Germinal center (tissue), 1 donor: ENCODE data around the gene BFSP2.

Experiments
- DNase-seq: peaks from one replicate; pipeline ENCODE4 v3.0.0; 2012; ENCODE audit warnings: mixed read lengths, low spot score

BFSP2 gene, protein sequence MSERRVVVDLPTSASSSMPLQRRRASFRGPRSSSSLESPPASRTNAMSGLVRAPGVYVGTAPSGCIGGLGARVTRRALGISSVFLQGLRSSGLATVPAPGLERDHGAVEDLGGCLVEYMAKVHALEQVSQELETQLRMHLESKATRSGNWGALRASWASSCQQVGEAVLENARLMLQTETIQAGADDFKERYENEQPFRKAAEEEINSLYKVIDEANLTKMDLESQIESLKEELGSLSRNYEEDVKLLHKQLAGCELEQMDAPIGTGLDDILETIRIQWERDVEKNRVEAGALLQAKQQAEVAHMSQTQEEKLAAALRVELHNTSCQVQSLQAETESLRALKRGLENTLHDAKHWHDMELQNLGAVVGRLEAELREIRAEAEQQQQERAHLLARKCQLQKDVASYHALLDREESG

DNA sequence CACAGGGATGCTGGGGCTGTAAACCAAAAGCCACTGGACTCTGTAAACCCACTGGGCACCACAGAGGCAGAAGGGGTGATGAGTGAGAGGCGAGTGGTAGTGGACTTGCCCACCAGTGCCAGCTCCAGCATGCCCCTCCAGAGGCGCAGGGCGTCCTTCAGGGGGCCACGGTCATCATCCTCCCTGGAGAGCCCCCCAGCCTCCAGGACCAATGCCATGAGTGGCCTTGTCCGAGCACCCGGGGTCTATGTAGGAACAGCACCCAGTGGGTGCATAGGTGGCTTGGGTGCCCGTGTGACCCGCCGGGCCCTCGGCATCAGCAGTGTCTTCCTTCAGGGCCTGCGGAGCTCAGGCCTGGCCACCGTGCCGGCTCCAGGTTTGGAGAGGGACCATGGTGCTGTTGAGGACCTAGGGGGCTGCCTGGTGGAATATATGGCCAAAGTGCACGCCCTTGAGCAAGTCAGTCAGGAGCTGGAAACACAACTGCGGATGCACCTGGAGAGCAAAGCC is at the start of gene BFSP2:
TSS of gene BFSP2 (plus strand) at position 51 of the 510 bp plus-strand sequence. CDS start at position 79, 28 bp downstream.
- DNase-seq: no peak

DNA sequence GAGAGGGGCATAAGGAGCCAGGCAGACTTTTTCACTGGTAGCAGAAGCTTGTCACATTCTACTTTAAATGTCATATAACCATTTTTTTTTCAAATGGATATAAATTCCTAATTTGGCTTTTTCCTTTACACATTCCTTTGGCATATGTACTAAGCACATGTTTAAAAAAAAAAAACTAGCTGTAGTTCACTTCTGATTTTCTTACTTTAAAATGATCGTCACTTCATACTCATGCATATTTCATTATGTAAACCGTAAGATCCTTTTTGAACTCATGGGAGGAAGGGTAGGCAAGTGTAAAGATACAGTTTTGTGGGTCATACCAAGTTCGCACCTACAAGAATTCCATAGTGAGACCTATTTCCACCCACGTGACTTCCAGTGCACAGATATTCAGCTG is 45.1 kb upstream of the BFSP2 start:
- no peak for DNase-seq

DNA sequence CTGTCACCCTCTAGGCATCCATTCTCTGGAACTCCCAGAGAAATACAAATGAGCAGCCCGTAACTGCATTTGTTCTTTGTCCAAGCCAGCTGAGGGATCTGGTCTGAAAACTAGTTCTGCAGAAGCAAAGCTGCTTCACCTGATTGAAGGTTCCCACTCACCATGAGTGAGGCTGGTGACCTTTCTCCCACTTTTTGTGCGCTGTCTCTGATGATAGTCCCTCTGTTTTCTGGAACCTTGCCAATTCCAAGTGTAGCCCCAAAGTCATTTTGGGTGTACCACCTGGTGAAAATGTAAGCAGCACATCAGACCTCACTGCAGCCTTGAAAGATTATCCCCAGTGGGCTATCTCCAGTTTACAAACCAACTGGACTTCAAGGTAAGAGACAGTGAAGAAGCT is 39.4 kb upstream of the BFSP2 start:
- no peak for DNase-seq

DNA sequence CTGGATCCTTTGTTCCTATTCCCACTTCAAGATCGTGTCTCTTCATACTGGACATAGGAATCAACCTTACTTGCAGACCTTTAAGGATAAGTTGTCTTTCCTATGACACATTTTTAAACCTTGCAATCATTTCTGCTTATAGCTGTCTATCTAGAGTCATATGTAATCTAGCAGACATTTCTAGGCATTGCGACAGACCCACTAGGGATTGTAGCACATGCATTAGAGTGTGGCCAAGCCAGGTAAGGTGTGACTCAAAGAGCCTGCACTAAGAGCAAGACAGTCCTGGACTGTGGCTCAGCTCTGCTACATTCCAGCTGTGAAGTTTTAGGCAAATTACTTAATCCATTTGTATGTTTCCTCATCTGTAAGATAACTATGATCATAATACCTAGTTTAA is 38.8 kb upstream of the BFSP2 start:
- no peak for DNase-seq

DNA sequence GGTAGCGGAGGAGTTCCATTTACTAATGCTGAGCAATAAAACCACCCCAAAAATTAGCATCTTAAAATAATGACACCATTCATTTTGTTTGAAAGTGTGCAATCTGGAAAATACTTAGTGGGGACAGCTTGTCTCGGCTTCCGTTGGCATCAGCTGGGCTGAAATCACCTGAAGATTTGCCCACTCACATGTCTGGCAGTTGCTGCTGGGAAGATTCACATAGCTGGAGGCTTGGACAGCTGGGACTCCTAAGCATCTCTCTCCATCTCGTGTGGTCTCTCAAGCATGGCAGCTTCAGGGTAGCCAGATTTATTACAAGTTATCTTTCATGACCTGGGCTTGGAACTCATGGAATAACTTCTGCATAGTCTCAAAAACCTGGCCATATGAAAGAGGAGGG is 38.4 kb upstream of the BFSP2 start:
- no peak for DNase-seq

DNA sequence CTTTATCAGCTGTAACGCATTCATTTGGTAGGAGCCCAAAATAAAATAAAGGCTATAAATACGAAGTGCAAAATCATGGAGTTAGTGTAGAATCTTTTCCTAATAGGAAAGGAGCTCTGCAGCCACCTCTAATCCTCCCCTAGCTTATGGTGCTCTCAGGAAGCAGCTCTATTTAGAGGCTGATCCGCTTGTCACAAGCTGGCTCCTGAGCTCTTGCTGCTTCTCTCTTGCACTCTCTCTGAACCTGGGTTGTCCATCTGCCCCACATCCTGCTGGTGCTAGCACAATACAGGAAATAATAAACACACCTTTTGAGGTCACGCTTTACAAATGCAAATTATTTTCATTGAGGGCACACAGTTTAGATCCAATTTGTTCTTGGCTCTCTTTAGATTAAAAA is 37.3 kb upstream of the BFSP2 start:
- DNase-seq: no peak

DNA sequence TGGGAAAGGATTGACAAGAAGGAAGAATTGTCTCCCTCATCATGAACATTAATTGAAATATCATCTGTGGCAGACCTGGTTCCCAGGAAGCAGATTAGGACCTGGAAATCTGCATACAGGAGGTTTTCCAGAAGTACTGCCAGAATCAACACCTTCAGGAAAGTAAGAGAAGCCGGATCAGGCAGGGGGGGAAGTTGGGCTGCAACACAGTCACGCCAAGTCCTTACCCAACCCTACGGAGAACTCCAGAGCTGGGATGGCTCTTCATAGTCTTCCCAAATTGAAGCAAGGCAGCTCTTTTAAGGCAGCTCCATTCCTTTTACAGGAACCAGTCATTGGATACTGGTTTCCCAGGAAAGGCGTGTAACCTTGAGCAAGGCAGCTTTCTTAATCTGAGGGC is 35.2 kb upstream of the BFSP2 start:
- DNase-seq: no peak

DNA sequence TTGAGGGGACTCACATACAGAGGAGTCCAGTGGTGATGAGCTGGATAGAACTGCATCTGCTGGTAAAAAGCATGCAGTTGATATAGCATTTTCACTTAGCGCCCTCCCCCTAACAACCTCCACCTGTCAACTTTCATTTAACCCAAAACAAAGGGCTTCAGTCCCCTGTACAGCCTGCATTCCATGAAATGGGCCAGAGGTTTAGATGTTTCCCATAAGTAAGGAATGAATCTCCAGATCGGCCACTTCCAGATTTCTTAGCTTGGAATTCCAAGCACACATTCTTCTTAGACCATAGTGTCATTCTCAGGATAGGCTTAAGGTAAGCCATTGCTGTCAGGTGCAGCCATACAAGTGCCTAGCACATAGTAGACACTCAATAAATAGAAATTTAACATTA is 32.9 kb upstream of the BFSP2 start:
- no peak for DNase-seq

DNA sequence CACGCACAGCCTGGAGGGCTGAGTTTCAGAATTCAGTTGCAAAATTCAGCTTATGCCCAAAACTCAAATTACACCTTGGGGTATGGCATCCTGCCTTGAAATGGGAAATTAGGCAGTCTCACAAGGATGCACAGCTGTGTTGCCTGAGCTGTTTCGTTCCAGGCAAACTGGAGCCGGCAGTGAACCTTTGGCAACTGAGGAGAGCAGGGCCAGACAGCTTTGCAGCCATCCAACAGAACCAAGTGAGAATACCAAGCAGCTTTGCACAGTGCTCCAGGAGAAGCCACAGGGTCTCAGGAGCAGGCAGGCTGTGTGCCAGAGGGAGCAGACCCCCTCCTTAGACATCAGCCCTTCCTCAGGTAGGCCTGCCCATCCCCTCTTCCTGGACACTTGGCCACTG is 32.5 kb upstream of the BFSP2 start:
- no peak for DNase-seq

DNA sequence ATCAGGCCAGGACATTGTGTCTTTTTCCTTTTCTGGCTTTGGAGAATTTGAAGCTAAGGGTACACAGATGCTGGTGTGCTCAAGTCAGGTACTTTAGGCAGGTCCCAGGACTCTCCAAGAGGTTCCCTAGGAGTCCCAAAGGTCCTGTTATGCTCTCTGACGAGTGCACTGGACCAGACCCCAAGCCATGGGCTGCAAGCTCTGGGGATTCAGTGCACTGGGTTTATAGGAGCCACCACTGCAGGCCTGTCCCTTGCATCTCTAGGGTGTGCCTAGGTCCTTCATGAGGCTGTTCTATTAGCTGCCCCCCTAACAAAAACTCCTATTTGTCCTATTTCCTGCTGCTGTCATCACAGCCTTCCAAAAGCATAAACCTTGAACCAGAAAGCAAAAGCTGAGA is 31.9 kb upstream of the BFSP2 start:
- DNase-seq: no peak

DNA sequence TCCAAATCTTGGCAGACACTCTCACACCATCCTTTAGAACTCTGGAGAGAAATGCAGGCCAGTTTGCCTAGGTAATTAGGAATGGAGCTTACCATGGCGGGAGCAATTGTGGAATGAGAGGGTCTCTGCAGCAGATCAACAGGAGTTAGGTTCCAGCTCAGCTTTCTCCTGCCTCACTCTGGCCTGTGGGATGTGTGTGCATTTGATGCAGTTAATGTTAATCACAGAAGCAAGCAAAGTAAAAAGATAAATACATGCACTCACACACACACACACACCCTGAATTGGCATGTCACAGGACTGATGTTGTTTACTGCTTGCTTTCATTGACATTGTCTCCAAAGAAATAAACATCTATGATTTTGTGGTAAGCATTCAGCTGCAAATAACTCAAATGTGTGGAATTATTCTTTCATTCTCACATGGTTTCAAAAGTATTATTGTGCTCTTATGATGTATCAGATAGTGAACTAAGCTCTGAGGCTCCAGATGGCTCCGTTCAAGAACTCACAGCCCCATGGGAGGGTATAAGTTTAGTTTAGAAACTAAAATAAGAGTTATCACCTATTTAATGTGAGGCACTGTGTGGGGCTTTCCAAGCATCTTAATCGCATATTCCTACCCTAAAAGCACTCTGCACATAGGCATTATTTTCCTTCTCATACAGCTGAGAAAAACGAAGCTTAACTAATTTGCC is 31.3 kb upstream of the BFSP2 start:
- DNase-seq: no peak

DNA sequence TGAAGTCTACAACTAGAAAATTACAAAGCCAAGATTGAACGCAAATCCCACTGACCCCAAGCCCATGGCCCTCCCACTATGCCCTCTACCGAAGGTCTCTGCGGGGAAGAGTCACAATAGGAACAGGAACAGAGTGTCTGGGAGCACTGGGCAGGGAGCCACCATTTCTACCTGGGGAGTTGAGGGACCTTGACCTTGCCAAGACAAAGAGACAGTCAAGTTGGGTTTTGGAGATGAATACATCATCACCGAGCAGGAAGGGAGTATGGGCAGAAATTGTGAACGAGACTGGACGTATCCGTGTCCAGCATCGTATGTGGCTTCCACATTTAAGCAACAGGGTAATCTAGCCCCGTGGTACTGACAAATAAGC is 30.8 kb upstream of the BFSP2 start:
- DNase-seq: no peak

DNA sequence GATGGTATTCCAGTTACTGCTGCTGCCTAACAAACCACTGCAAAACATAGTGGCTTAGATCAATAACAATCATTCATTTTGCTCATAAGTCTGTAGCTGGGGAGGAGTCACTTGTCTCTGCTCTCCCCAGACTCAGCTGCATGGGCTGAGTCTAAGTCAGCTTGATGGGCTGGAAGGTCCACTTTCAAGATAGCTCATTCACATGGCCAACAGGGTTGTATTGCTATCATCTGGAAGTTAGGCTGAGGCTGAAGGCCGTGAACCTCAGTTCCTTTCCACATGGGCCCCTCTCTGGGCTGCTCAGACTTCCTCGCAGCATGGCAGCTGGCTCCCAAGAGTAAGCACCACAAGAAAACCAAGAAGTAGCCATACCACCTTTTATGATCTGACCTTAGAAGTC is 28.7 kb upstream of the BFSP2 start:
- DNase-seq: no peak

DNA sequence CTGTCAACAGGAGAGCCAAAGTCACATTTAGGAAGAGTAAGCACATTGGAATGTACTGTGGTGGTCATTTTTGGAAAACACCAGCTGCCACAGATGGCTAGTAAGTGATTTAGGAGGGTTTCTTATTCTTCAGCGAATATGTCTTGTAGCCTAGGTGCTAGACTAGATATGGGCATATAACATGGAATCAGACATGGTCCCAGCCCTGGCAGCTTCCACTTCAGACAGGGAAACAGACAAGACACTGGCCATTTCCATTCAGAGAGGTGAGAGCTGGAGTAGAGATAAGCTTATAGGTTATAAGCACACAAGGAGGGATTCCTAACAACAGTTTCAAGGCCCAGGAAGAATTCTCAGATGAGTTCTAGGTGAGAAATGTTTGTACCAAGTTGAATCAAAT is 28.2 kb upstream of the BFSP2 start:
- no peak for DNase-seq

DNA sequence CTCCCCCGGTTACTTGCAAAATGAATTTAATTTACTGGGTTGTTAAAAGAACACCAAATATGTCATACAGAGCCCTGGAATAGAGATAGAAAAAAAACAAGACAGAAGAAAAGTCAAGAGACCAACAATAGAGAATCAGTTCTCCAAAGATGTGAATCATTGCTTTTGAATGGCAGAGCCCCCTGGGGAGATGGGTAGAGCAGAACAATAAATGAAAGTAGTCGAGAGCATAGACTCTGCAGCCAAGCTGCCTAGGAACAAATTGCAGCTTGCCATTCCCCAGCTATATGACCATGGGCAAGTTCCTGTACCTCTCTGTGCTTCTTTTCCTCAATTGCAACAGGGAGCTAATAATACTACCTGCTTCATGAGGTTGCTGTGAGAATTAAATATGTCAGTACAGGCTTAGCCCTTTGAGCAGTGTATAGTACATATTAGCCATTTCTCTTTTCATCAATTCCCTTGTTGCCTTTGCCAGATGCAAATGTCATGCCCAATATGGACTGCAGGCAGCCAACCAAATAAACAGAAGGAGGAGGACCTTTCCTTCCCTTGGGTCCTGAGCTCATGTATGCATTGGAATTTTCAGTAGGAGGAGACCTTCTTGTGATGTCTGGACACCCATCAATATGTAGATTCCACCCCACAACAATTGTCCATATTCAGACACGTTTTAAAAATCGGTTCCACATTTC is 25.0 kb upstream of the BFSP2 start:
- no peak for DNase-seq

DNA sequence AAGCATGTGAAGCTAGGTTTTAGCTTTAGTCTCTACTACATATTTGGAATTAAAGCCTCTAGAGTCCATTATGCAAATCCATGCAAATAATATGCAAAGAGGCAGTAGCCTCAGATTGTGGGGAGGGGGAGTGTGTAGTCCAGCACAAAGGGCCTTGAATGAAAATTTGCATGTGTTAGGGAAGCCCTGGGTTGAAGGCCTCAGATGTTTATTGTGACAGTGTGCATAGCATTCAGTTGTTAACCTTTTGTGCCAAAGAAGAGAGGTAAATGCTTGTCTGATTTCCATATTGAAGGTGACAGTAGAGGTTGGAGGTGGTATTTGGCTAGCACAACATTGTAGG is 24.5 kb upstream of the BFSP2 start:
- DNase-seq: no peak

DNA sequence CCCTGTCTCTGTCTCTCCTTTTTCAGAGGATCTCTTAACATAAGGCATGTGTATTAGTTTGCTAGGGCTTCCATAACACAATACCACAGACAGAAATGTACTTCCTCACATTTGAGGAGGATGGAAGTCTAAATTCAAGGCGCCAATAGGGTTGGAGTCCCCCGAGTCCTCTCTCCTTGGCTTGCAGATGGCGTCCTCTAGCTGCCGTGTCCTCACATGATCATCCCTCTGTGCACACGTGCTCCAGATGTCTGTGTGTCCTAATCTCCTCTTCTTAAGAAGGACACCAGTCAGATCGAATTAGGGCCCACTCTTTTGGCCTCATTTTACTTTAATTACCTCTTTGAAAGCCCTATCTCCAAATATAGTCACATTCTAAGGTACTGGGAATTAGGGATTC is 23.0 kb upstream of the BFSP2 start:
- DNase-seq: no peak

DNA sequence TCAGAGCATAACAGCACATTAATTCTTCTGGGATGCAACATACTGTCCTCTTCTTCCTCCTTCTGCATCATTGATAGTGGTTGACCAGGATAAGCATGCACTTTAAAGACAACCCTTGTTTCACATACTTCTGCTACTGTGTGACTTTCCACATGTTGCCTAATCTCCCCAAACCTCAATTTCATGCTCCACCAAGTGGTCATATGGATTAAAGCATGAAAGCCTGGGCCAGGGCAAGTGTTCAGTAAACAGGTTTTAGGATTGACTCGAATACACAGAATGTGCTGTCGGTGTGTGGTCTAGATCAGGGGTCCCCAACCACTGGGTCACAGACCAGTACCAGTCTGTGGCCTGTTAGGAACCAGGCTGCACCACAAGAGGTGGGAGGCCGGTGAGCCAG is 22.5 kb upstream of the BFSP2 start:
- no peak for DNase-seq

DNA sequence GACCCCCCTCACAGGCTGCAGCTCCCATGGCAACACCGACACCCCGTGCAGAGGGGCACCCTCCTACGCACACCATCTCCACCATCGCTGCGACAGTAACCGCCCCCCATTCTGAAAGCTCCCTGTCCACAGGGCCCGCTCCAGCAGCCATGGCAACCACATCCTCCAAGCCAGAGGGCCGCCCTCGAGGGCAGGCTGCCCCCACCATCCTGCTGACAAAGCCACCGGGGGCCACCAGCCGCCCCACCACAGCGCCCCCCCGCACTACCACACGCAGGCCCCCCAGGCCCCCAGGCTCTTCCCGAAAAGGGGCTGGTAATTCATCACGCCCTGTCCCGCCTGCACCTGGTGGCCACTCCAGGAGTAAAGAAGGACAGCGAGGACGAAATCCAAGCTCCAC is 19.9 kb upstream of the BFSP2 start:
- no peak for DNase-seq

DNA sequence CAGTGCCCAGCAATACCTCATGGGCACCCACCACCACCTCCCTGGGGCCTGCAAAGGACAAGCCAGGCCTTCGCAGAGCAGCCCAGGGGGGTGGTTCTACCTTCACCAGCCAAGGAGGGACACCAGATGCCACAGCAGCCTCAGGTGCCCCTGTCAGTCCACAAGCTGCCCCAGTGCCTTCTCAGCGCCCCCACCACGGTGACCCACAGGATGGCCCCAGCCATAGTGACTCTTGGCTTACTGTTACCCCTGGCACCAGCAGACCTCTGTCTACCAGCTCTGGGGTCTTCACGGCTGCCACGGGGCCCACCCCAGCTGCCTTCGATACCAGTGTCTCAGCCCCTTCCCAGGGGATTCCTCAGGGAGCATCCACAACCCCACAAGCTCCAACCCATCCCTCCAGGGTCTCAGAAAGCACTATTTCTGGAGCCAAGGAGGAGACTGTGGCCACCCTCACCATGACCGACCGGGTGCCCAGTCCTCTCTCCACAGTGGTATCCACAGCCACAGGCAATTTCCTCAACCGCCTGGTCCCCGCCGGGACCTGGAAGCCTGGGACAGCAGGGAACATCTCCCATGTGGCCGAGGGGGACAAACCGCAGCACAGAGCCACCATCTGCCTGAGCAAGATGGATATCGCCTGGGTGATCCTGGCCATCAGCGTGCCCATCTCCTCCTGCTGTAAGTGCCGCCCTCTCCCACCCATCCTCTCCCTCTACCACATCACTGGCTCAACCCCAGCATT is 19.2 kb upstream of the BFSP2 start:
- DNase-seq: no peak

DNA sequence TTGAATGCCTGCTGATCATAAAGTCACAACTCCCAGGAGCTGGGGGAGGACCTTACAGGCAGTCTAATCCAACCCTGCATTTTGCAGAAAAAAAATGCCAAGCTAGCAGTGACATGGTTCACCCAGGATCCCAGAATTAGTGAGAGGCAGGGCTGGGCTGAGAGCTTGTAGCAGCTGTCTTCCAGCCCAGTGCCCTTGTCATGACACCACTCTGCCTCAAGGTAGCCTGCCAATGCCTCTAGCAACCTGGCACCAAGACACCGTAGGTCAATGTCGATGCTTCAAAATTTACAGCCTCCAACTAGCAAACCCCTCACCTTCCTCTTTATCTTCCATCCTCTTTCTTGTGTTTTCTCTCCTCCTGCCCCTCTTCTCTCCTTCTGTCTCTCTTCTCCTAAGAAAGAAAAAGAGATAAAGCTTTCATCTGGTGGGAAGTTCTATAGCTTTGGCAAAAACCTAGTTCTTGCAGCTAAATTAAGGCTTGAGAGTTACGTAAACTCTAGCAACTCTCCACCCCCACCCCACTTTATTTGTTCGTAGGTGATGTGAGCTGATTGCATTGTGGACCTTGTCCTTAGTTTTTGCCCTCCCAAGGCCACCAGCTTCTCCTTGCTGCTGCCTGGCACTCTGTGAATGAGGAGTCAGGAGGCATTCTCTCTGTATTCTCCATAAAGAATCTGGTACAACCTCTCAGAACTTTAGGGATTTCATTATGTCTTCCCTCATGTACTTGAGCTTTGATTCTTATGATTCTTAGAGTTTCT is 18.3 kb upstream of the BFSP2 start:
- no peak for DNase-seq

DNA sequence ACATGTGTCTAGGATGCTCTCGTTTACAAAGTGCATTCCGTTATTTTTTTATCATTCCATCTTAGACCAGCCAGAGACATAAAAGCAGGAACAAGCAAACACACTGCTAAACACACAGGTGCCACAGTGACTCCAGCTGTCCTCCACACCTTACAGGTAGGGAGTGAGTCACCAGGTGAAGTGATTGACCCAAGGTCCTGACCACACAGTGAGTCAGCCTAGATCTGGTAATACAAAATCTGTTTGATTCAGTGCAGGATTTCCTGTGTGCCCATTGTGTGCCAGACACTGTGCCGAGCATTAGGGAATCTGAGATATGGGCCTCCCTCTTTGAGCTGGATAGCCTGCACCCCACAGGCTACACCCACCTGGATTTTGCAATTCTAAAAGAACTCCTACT is 16.7 kb upstream of the BFSP2 start:
- DNase-seq: no peak
